T-helper 1 cell treated with Interleukin-12 subunit alpha and Interleukin-12 subunit beta and Interleukin-4 antibody, amounts not matched to agents 30 μg/mL and 1 μg/mL, for 36 hours (primary cell): ENCODE data around the gene RHOD.

Experiments used
- H3K27ac Mint-ChIP-seq: one replicate; pipeline ENCODE4 v1.8.0; 2021; ENCODE audit warnings: mild to moderate bottlenecking, mixed read lengths
- H3K27me3 Mint-ChIP-seq: one replicate; pipeline ENCODE4 v1.8.0; 2021; ENCODE audit warnings: low read depth, mixed read lengths
- H3K36me3 Mint-ChIP-seq: one replicate; pipeline ENCODE4 v1.8.0; 2021; ENCODE audit warnings: low read depth, mixed read lengths
- H3K4me1 Mint-ChIP-seq: one replicate; pipeline ENCODE4 v1.8.0; 2021; ENCODE audit warnings: low read depth, mixed read lengths
- H3K4me3 Mint-ChIP-seq: one replicate; pipeline ENCODE4 v1.8.0; 2021; ENCODE audit warnings: mild to moderate bottlenecking, moderate library complexity, mixed read lengths
- H3K9me3 Mint-ChIP-seq: one replicate; pipeline ENCODE4 v1.8.0; 2021; ENCODE audit warnings: mixed read lengths

The RHOD gene

DNA sequence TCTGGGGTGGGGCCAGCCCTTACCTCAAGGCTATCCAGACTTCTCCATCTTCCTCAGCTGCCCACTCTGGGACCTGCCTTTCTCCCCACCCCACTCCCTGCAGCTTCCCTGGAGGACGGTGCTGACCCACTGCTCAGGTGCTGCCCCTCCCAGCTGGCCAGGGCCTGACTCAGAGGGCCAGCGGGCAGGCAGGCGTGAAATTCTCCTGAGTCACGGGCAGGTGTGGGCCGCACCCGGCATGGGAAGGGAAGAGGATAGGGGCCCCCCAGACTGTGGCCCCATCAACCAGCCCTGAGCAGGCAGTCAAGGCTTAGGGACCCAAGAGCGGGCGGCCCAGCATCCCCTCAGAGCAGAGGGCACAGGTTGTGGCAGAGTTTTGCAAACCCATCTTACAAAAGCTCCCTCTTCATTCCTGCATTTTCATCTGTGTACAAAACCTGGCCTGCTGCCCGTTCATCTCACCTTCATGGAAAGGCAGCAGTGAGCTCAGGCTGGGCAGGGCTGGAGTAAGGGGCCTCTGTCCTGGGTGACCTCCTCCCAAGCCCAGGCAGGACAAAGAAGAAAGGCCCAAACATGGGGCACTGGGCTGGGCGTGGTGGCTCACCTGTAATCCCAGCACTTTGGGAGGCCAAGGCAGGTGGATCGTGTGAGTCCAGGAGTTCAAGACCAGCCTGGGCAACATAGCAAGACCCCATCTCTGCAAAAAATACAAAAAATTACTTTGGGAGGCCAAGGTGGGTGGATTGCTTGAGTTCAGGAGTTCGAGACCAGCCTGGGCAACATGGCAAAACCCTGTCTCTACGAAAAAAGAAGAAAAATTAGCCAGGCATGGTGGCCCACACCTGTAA is 6.1 kb downstream of the RHOD start:
- Mint-ChIP-seq H3K27me3 (no peaks in the 10 kb centered on the region), H3K4me1 (no peaks in the 10 kb centered on the region), H3K27ac (no peak overlapping the region), H3K36me3 (no peaks in the 10 kb centered on the region), H3K4me3 (no peak overlapping the region), H3K9me3 (no peaks in the 10 kb centered on the region)

DNA sequence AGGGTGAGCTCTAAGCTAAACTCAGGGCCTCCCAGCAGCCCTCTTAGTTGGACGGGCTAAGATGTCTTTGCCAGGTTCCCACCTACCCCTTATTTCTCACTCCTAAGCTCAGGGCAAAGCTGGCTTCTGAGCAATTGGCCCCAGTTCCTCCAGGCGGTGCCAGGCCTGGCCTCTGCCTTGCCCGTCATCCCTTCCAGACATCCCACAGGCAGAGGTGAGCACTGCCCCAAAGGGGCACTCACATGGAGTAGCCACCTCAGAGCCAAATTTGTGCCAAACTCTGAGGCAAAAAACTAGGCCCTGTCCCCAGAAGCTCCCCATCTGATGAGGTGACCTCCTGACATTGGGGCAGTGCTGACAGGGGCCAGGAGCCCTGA is 9.7 kb downstream of the RHOD start:
- Mint-ChIP-seq H3K27me3 (peaks cover 9% of the 10 kb centered on the region), H3K27ac (no peak overlapping the region), H3K4me1 (no peaks in the 10 kb centered on the region), H3K36me3 (no peaks in the 10 kb centered on the region), H3K9me3 (no peaks in the 10 kb centered on the region), H3K4me3 (no peak overlapping the region)

DNA sequence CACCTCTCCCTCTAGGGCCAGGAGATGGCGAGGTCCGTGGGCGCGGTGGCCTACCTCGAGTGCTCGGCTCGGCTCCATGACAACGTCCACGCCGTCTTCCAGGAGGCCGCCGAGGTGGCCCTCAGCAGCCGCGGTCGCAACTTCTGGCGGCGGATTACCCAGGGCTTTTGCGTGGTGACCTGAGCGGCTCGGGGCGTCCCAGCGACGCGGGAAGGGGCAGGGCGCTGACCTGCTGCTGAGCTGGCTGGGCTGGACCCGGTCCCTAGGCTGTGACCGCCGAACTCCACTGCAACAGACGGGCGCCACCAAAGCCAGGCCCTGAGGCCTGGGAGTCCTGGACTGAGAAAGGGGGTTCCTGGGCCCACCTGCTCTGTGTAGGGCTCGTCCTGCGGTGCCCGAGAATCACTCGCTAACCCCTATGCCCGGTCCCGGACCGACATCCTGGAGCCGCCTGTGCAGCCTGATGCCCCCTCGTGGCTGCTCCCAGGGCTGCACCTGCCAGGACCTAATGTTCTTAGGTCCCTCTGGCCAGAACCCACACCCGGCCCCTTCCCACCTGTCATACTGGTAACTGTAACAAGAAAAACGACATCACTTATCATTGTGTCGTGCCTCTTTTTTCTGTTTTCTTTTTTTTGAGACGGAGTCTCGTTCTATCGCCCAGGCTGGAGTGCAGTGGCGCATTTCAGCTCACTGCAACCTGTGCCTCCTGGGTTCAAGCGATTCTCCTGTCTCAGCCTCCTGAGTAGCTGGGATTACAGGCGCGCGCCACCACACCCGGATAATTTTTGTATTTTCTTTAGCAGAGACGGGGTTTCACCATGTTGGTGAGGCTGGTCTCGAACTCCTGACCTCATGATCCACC is 15.0 kb downstream of the RHOD start:
- Mint-ChIP-seq H3K27me3 (peaks cover 9% of the 10 kb centered on the region), H3K4me3 (peak overlapping the region; percentile 53), H3K27ac (no peak overlapping the region), H3K4me1 (peaks cover 4% of the 10 kb centered on the region), H3K9me3 (no peaks in the 10 kb centered on the region), H3K36me3 (no peaks in the 10 kb centered on the region)

DNA sequence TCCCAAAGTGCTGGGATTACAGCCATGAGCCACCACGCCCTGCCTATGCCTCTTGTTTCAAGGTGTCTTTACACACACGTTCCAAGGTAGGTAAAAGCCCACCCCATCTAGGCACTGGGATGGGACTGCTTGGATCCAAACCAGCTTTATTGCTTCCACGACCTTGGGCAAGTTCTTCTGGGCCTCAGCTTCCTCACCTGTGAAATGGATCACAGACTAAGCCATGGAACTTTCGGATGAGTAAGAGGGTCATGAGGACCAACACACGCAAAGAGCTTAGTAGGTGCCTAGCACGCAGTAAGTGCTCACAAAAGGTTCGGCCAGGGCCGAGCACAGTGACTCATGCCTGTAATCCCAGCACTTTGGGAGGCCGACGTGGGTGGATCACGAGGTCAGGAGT is 15.6 kb downstream of the RHOD start:
- Mint-ChIP-seq H3K36me3 (no peaks in the 10 kb centered on the region), H3K27me3 (peaks cover 9% of the 10 kb centered on the region), H3K27ac (no peak overlapping the region), H3K4me3 (no peak overlapping the region), H3K9me3 (no peaks in the 10 kb centered on the region), H3K4me1 (peaks cover 4% of the 10 kb centered on the region)

DNA sequence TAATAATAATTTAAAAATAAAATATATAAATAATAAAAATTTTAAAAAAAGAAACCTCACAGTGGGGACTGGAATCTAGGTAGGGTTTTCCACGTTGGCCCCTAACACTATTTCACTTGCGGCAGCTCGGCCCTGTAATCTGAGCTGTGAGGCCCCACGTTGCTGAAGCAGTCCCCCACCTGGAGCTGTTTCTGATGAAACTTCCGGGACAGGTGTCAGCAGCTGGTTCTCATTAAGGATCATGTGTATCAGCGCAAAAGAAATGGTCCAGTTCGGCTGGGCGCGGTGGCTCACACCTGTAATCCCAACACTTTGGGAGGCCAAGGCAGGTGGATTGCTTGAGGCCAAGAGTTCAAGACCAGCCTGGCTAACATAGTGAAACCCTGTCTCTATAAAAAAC is 17.3 kb downstream of the RHOD start:
- Mint-ChIP-seq H3K9me3 (no peaks in the 10 kb centered on the region), H3K36me3 (no peaks in the 10 kb centered on the region), H3K4me3 (no peak overlapping the region), H3K27me3 (peaks cover 6% of the 10 kb centered on the region), H3K4me1 (peaks cover 4% of the 10 kb centered on the region), H3K27ac (no peak overlapping the region)

DNA sequence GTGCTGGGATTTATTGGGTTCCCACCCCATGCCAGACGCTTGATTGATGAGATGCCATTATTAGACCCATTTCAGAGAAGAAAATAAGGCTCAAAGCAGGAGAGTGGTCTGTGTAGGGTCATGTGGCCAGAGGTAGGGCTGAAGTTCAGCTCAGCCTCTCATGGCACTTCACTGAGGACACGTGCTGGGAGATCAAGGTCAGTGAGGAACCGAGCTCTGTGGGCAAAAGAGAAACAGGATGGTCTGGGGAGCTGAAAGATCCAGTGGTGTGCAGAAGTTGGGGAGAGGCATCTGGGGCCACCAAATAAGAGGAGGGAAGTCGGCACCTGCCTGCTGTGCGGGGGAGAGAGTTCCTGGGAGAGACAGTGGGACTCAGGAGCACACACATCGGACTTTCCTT is 19.6 kb downstream of the RHOD start:
- Mint-ChIP-seq H3K27ac (no peak overlapping the region), H3K9me3 (no peaks in the 10 kb centered on the region), H3K27me3 (no peaks in the 10 kb centered on the region), H3K36me3 (no peaks in the 10 kb centered on the region), H3K4me3 (no peak overlapping the region), H3K4me1 (peaks cover 9% of the 10 kb centered on the region)

DNA sequence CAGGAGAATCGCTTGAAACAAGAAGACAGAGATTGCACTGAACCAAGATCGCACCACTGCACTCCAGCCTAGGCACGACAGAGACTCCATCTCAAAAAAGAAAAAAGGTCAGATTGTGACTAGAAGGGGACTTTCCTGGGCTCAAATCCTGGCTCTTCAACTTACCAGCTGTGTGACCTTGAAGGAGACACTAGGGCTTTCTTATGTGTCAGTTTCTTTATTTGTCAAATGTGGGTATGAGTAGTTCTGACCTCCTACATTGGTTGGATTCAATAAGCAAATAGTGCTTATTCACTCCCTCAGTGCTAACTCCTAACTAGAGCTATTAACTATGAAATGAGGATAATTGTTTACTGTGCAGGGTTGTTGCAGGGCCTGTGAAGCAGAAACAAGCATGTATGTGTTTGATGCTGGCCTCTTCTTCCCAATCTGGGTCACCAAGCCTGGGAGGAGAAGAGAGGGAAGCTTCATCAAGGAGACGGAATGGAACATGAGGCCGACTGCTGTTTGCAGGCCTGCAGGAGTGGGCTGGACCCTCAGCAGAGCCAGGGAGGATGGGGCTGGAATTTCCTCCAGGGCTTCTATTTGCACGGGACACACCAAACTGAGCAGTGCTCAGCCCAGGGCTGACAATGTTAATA is 22.5 kb downstream of the RHOD start:
- H3K27ac Mint-ChIP-seq: no peak overlapping the region
- H3K9me3 Mint-ChIP-seq: no peaks in the 10 kb centered on the region
- peaks cover 12% of the 10 kb centered on the region for H3K4me1 Mint-ChIP-seq
- no peaks in the 10 kb centered on the region for H3K36me3 Mint-ChIP-seq
- H3K4me3 Mint-ChIP-seq: no peak overlapping the region
- no peaks in the 10 kb centered on the region for H3K27me3 Mint-ChIP-seq

DNA sequence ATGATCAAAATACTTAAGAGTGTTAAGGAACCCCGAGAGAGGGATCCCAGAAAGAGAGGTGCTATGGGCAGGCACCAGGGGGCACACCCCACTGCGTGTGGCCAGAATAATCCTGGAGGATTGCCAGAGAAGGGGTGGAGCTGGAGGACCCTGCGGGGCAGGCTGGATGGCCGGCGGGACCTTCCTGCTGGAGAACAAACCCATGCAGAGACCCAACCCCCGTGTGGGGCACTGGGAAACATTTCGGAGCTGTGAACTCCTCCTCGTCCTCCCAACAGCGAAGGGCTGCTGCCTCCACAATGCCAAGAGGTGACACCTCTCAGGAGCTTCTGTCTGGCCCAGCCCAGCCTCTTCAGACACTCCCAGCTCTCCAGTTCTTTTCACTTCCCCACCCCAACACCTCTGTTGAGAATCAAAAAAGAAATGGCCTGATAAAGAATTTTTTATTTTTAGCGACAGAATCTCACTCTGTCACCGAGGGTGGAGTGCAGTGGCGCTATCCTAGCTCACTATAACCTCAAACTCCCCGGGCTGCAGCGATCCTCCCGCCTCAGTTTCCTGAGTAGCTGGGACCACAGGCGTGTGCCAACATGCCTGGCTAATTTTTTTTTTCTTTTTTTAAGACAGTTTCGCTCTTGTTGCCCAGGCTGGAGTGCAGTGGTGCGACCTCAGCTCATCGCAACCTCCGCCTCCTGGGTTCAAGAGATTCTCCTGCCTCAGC is 25.6 kb downstream of the RHOD start:
- Mint-ChIP-seq H3K36me3 (no peaks in the 10 kb centered on the region), H3K27me3 (no peaks in the 10 kb centered on the region), H3K4me3 (peak overlapping the region; percentile 14), H3K4me1 (peaks cover 12% of the 10 kb centered on the region), H3K27ac (no peak overlapping the region), H3K9me3 (no peaks in the 10 kb centered on the region)

DNA sequence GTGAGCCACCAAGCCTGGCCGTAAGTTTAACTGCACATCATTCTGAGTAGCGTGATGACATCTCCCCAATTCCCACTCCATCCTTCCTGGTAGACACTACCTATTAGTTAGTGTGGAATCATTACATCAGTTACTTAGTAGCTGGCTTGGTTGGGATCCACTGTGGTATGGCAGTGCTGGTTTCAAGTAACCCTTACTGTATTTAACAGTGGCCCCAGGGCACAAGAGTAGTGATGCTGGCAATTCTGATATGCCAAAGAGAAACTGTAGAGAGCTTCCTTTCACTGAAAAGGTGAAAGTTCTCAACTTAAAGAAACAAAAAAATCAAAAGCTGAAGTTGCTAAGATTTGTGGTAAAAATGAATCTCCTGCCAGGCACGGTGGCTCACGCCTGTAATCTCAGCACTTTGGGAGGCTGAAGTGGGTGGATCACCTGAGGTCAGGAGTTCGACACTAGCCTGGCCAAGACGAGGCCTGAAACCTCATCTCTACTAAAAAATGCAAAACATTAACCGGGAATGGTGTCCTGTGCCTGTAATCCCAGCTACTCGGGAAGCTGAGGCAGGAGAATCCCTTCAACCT is 27.2 kb downstream of the RHOD start:
- Mint-ChIP-seq H3K36me3 (no peaks in the 10 kb centered on the region), H3K9me3 (no peaks in the 10 kb centered on the region), H3K4me1 (peaks cover 12% of the 10 kb centered on the region), H3K4me3 (no peak overlapping the region), H3K27me3 (no peaks in the 10 kb centered on the region), H3K27ac (no peak overlapping the region)

DNA sequence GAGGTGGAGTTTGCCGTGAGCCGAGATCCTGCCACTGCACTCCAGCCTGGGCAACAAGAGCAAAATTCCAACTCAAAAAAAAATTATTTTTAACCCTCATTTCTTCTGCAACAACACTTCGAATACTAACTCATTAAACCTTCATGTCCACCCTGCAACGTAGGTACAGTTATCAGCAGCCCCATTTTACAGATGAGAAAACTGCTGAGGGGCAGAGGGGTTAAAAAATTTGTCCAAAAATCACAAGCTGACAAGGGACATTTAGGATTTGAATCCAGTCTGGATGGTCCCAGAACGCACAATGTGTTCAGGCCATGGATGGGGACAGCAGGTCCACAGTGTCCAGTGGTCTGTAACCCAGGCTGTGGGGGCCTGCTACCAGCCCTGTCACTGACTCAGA is 29.0 kb downstream of the RHOD start:
- no peak overlapping the region for H3K27ac Mint-ChIP-seq
- no peaks in the 10 kb centered on the region for H3K27me3 Mint-ChIP-seq
- no peak overlapping the region for H3K4me3 Mint-ChIP-seq
- H3K9me3 Mint-ChIP-seq: no peaks in the 10 kb centered on the region
- peaks cover 8% of the 10 kb centered on the region for H3K4me1 Mint-ChIP-seq
- H3K36me3 Mint-ChIP-seq: no peaks in the 10 kb centered on the region

DNA sequence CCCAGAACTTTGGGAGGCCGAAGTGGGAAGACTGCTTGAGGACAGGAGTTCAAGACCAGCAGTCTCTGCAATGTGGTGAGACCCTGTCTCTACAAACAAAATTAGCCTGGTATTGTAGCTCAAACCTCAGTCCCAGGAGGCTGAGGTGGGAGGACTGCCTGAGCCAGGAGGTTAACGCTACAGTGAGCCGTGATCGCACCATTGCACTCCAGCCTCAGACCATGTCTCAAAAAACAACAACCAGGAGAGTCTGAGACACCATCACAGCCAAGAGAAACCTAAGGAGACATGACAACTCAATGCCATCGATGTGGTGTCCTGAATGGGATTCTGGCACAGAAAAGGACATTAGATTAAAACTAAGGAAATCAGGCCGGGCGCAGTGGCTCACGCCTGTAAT is 34.1 kb downstream of the RHOD start:
- no peak overlapping the region for H3K27ac Mint-ChIP-seq
- H3K27me3 Mint-ChIP-seq: no peaks in the 10 kb centered on the region
- no peaks in the 10 kb centered on the region for H3K9me3 Mint-ChIP-seq
- H3K4me3 Mint-ChIP-seq: no peak overlapping the region
- no peaks in the 10 kb centered on the region for H3K36me3 Mint-ChIP-seq
- no peaks in the 10 kb centered on the region for H3K4me1 Mint-ChIP-seq

DNA sequence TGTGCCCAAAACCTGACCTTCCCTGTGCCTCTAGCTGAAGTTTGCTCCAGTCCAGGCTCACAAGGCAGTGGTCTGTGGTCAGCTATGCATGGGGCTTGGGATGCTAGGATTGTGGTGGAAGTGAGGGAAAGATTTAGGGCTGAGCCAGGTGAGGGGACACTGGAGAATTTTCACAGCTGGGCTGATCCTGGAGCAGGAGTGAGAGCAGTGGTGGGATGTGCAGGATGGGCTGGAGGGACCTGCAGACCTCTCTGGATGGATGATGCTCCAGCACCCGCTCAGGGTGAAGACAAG is 38.5 kb downstream of the RHOD start:
- Mint-ChIP-seq H3K36me3 (no peaks in the 10 kb centered on the region), H3K27ac (no peak overlapping the region), H3K27me3 (no peaks in the 10 kb centered on the region), H3K9me3 (no peaks in the 10 kb centered on the region), H3K4me3 (no peak overlapping the region), H3K4me1 (peaks cover 11% of the 10 kb centered on the region)

DNA sequence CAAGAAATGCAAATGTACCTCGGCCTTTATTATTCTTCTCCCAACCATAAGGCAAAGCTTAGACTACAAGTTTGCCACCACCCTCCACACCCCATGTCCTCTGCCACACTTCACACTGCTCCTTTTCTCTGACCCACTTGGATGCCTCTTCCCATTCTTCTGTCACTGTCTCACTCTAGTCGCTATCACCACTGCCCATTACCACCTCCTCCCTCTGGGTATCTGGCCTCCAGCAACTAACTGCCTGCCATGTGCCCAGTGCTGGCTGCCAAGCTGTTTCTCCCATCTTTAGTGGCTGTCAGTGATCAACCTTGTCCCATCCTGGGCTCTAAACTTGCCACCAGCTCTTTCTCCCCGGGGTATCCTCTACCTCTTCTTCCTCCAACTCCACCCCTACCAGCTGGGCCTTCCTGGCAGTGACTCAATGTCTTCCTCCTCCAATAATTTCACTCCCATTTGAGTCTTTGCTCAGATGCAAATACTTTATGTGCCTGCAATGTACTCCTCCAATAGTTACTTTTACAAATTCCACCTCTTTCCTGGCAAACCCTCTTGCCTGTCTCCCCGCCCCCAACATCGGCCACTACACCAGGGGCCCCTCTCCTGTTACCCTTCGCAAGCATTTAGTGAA is 42.3 kb downstream of the RHOD start:
- H3K4me1 Mint-ChIP-seq: peaks cover 20% of the 10 kb centered on the region
- H3K27me3 Mint-ChIP-seq: no peaks in the 10 kb centered on the region
- H3K27ac Mint-ChIP-seq: no peak overlapping the region
- no peaks in the 10 kb centered on the region for H3K36me3 Mint-ChIP-seq
- H3K9me3 Mint-ChIP-seq: no peaks in the 10 kb centered on the region
- H3K4me3 Mint-ChIP-seq: no peak overlapping the region

DNA sequence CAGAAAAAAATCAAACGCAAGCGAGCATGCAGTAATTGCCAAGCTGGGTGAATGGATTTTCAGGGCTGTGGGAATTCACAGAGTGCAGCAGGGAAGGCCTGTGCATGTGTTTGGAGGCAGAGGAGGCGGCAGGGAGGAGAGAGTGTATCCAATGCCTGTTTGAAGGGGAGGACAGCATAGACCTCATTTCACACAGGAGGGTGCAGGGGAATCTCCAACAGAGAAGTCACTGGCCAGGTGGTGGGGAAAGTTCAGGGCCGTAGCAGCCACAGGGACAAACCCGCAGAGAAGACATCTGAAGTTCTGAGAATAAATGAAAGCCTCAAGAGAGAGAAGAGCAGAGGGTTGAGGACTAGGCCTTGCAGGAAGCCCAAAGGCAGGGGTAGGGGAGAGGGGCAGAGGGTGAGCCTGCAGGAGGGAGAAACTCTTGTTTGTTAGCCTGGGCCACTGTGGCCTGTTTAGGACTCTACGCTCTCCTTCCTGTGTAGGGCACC is 43.2 kb downstream of the RHOD start:
- Mint-ChIP-seq H3K36me3 (no peaks in the 10 kb centered on the region), H3K27me3 (no peaks in the 10 kb centered on the region), H3K4me3 (peak overlapping the region; percentile 59), H3K27ac (peak overlapping the region; percentile 69), H3K4me1 (peaks cover 24% of the 10 kb centered on the region), H3K9me3 (no peaks in the 10 kb centered on the region)
